ENCODE measurements around the gene CERS6.

DNA sequence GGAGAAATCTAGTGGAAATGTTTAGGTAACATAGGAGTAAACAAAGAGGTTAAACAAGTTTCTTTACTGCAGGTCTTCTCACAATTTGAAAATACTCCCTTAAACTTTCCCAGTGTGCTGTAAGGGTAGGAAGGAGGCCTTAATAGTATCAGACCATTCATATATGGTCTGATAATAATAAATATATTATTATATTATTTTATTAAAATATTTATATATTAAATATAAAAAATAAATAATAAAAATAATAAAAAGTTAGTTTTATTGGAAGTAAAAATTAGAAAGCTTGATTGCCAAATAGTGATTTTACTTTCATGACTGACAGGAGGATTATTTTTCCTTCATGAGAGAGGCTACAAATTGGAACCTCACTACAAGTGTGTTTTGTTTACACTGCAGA is 353.5 kb downstream of the CERS6 start:
- no peak for TF ChIP-seq SETDB1 (IDR thresholded peaks at IDR 0.05; ENCODE audit: insufficient read length, low read length)
- TF ChIP-seq TSHZ1 (tag by site-specific recombination; IDR thresholded peaks at IDR 0.05; ENCODE audit: borderline replicate concordance): no peak
- no peak for TF ChIP-seq CTCF (tag by site-specific recombination; IDR thresholded peaks at IDR 0.05)
- TF ChIP-seq ZSCAN23 (tag by site-specific recombination; IDR thresholded peaks at IDR 0.05): no peak
- no peak for TF ChIP-seq ZNF184 (tag by site-specific recombination; IDR thresholded peaks at IDR 0.05)
- no peak for TF ChIP-seq ZNF629 (tag by site-specific recombination; IDR thresholded peaks at IDR 0.05)
